GM21723 (cell line): ENCODE measurements around the gene TRPV4.

Experiments used
- ATAC-seq: cut with Tn5 transposase; IDR thresholded peaks from one replicate; pipeline ENCODE4 v1.9.1; 2021; ENCODE audit warnings: mild to moderate bottlenecking, moderate library complexity; ENCODE audit not compliant: unreplicated experiment

The TRPV4 gene

GRCh38 chr12:109764123-109764522 lies 69.1 kb downstream of the TRPV4 start:
- no peak for ATAC-seq

GRCh38 chr12:109763201-109763841 lies 69.9 kb downstream of the TRPV4 start:
- no peak for ATAC-seq

GRCh38 chr12:109762673-109763191 lies 70.5 kb downstream of the TRPV4 start:
- ATAC-seq = no peak

DNA sequence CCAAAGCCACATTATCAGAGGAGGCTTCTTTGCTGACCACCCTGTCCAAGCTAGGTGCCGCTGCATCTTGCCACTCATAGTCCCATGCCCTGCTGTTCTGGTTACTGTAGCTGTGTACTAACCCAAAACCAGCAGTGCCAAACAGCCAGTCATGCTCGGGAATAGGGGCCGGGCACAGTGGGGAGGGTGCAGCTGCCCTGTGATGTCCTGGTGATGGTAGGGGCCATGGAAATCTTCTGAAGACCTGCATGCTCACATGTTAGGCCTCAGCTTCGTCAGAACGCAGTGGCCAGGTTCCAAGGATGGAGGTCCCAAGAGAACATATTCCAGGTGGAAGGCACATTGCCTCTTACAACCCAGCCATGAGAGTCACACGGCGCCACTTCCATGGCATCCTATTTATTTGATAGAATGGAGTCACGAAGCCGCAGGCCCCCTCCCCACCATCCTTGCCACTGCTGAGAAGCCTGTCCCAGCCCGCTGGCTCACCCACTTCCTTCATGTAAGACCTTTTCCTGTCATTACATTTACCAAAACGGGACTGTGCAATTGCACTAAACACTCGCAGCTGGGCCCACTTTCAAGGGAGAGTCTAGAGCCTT lies 71.0 kb downstream of the TRPV4 start:
- ATAC-seq = no peak

GRCh38 chr12:109760930-109761921 lies 72.0 kb downstream of the TRPV4 start:
- ATAC-seq = no peak

DNA sequence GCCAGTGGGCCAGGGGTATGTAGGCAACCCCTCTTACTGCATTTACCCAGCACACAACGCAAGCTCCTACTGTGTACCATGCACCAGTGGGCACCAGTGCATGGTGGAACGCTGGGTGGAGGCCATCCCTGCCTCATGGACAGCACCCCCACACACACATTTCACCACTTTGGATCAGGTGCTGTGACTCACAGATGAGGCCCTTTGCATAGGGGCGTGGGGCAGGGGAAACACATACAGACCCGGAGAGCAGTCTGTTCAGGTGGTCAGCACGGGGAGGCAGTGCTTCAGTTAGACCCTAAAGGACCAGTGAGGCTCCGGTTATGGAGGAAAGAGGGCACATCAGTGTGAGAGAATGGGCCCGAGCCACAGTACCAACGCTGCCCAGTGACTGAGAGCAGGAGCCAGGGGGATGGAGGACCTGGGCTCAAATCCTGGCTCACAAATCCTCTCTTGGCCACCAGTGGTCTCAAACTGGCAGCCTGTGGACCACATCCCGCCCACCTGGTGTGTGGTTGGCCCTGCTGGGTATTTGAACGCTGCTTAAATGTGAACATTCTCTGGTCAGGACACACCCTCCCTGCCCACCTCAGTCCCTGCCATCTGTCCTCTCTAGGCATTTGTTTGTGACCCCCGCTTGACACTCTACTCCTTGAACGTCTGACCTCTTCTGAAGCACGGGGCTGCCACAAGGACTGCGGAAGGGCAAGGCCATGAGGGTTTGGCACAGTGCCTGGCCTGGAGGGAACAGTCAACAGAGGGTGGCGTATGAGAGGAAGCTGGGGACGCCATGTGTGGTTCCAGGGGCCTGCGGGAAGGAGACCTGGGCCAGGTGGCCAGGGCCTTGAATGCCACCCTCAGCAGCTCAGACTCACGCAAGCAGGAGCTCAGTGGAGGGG lies 72.9 kb downstream of the TRPV4 start:
- no peak for ATAC-seq

GRCh38 chr12:109759595-109759994 lies 73.6 kb downstream of the TRPV4 start:
- no peak for ATAC-seq

GRCh38 chr12:109758426-109759420 lies 74.5 kb downstream of the TRPV4 start:
- no peak for ATAC-seq

- ATAC-seq = no peak
Observed at GRCh38 chr12:109757671-109758265, 75.4 kb downstream of the TRPV4 start.

DNA sequence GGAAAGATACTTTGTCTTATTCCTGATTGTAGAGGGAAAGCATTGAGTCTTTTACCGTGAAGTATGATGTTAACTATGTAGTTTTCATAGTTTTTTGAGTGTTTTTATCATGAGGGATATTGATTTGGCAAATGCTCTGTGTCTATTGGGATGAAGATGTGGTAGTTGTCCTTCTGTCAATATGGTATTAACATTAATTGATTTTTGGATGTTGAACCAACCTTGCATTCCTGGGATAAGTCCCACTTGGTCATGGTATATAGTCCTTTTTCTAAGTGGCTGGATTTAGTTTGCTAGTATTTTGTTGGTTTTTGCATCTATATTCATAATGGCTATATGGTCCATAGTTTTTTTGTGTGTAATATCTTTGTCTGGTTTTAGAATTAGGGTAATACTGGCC lies 76.7 kb downstream of the TRPV4 start:
- ATAC-seq = no peak

- ATAC-seq = no peak
Observed at GRCh38 chr12:109753959-109754358, 79.2 kb downstream of the TRPV4 start.

- no peak for ATAC-seq
Observed at GRCh38 chr12:109753054-109753401, 80.2 kb downstream of the TRPV4 start.

GRCh38 chr12:109752117-109753053 lies 80.8 kb downstream of the TRPV4 start:
- no peak for ATAC-seq

DNA sequence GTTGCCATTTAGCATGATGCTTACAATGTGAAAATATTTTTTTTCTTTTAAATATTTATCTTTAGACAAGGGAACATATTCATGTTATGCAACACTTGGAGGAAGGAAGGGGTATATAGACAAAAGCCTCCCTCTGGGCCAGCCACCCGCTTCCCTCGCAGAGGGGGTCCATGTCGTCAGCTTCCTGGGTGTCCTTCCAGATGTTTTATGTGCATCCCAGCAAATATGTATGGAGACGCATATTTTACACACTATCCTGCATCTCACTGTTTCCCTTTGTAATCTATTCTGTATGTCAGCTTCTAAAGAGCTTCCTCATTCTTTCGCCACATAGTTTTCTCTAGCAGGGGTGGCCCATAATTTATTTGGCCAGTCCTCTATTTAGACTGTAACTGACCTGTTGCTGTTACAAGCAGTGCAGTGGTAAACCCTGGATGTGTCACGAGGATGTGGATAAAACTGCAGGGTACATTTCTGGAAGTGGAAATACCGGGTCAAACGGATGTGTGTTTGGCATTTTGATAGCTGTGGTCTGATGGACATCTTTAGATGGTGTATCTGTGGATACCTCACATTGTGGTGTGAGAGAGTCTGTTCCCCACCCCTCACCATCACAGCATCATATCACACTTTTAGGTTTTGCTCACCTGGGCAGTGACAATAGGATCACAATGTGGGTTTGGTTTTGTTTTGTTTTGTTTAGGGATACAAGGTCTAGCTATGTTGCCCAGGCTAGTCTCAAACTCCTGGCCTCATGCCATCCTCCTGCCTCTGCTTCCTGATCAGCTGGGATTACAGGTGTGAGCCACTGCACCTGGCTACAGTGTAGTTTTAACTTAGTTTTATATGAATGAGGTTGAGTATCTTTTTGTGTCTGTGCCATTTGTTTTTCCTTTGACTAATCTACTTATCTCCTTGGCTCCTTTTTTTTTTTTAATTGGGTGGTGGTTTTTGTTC lies 87.9 kb downstream of the TRPV4 start:
- ATAC-seq = no peak

- no peak for ATAC-seq
Observed at GRCh38 chr12:109744026-109744425, 89.2 kb downstream of the TRPV4 start.

GRCh38 chr12:109743076-109743910 lies 89.9 kb downstream of the TRPV4 start:
- no peak for ATAC-seq
